Activated CD4-positive, alpha-beta T cell treated with anti-CD3 and anti-CD28 coated beads, Interleukin-2, Interleukin-4, amounts not matched to agents 100 ng/mL and 50 ng/mL, durations not matched to agents 16 hours and 8 hours (primary cell): Measurements from ENCODE around the gene CHN2.
"Not testable (repeated sequence)": the region's sequence is repeated elsewhere in the genome, so short reads cannot be mapped to it uniquely, and the experiment has no call there.

Experiments
- DNase-seq: peaks from one replicate; pipeline ENCODE4 v3.0.0-alpha.2; 2020; ENCODE audit warnings: low spot score

CHN2 gene

GRCh38 chr7:29499932-29500331 lies 305.4 kb downstream of the CHN2 start:
- DNase-seq = no peak

GRCh38 chr7:29500719-29501118 lies 306.1 kb downstream of the CHN2 start:
- DNase-seq = no peak

GRCh38 chr7:29502133-29502532 lies 307.6 kb downstream of the CHN2 start:
- DNase-seq = no peak

GRCh38 chr7:29505931-29506330 lies 311.4 kb downstream of the CHN2 start:
- DNase-seq = no peak

- no peak for DNase-seq
Observed at GRCh38 chr7:29508608-29509007, 314.0 kb downstream of the CHN2 start.

- no peak for DNase-seq
Observed at GRCh38 chr7:29510028-29510427, 315.5 kb downstream of the CHN2 start.

- no peak for DNase-seq
Observed at GRCh38 chr7:29511337-29511736, 316.8 kb downstream of the CHN2 start.

- DNase-seq = no peak
Observed at GRCh38 chr7:29511851-29512250, 317.3 kb downstream of the CHN2 start.

- no peak for DNase-seq
Observed at GRCh38 chr7:29516491-29516890, 321.9 kb downstream of the CHN2 start.

- no peak for DNase-seq
Observed at GRCh38 chr7:29518616-29519015, 324.0 kb downstream of the CHN2 start.

GRCh38 chr7:29523728-29524127 lies 329.2 kb downstream of the CHN2 start:
- no peak for DNase-seq

- no peak for DNase-seq
Observed at GRCh38 chr7:29527505-29528108, 333.0 kb downstream of the CHN2 start.

GRCh38 chr7:29528526-29528925 lies 334.0 kb downstream of the CHN2 start:
- not testable (repeated sequence) for DNase-seq
